HK-2 (cell line): Measurements from ENCODE around the gene TMPRSS9.

Experiments used
- DNase-seq: peaks from one replicate; pipeline ENCODE4 v3.0.0-alpha.2; 2018; ENCODE audit not compliant: unreplicated experiment

Gene TMPRSS9

GRCh38 chr19:2361246-2362045, 1.4 kb downstream of the TMPRSS9 start:
- DNase-seq, result no peak

DNA sequence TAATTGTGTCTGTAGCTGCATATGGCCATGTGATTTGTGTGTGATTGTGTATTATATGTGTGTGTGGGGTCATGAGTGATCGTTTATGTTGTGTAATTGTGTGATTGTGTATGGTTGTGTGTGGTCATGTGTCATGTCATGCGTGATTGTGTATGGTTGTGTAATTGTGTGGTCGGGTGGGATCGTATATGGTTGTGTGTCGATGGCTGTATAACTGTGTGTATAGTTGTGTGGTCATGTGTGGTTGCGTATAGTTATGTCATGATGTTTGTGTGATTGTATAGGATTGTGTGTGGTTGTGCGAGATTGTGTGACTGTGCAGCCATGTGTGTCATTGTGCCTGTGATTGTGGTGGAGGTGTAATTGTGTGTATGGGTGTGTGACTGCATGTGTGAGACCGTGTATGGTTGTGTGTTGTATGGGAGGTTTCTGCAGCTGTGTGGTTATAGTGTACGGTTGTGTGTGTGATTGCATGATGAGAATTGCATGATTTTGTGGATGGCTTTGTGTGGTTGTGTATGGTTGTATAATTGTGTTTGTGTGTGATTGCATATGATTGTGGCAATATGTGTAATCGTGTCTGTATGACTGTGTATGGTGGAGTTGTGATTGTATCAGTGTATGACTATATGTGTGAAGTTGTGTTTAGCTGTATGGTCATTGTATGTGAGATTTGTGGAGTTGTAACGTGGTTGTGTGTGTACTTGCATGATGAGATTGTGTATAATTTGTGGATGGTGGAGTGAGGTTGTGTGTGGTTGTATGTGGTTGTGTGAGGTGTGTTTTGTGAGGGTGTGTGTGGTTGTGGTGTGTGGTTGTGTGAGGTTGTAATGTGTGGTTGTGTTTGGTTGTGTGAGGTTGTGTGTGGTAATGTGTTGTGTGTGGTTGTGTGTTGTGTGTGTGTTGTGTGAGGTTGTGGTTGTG, 2.2 kb downstream of the TMPRSS9 start:
- no peak for DNase-seq

DNA sequence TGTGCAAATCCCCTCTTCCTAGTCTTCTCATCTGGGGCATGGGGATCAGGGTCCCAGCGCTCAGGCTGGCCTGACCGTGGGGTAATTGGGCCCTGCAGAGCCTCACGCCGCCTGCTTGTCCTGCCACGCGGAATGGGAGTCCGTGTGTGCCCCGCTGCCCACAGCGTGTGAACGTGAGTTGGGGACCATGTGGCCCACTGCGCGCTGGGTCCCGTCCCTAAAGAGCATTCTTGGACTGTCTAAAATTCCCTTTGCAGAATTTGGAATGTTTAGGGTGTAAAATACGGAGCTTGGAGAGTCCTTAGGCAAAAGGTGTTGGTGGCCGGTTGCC, 2.9 kb downstream of the TMPRSS9 start:
- no peak for DNase-seq

DNA sequence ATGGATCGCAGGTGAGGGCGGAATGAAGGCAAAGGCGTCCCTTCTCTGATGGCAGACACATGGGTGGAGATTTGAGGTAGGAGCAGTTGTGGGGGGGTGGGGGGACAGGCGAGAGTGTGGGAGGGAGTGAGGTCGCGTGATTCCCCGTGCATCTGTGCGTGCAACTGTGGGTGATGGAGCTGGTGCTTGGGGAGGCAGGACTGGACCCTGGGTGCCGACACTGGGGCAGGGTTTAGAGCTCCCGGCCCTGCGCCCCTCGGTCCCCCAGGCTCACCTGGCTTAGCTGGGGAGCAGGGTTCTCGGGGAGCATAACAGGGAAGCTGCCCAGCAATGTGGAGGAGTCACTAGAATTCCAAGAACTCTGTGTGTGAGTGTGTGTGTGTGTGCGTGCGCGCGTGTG, 3.4 kb downstream of the TMPRSS9 start:
- no peak for DNase-seq

DNA sequence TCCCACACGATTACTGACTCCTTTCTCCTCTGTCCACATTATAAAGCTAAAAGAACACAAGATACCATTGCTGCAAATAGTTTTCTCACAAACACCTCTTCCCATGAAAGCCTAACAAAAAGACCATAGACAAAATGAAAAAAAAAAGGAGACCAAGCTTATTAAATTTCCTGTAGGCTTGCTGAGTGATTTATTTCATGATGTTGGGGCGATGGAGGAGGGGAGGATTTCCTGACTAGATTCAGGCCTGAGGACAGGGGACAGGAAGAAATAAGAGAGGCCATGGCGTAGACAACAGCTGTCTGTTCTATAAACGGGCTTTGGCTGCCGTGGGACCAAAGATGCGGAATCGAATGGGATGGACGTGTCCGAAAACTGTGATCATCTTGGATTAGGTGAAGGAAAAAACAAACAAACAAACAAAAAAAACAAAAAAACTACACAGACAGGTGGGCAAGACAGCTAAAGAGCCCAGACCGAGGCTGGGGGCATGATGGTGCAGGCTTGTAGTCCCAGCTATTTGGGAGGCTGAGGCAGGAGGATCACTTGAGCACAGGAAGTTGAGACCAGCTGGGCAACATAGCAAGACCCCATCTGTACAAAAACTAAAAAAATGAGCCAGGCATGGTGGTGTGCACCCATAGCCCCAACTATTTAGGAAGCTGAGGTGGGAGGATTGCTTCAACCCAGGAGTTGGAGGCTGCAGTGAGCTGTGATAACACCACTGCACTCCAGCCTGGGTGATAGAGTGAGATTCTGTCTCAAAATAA, 5.3 kb downstream of the TMPRSS9 start:
- no peak for DNase-seq

- peak; percentile 41 for DNase-seq
Observed at GRCh38 chr19:2371656-2372055, 11.6 kb downstream of the TMPRSS9 start.

DNA sequence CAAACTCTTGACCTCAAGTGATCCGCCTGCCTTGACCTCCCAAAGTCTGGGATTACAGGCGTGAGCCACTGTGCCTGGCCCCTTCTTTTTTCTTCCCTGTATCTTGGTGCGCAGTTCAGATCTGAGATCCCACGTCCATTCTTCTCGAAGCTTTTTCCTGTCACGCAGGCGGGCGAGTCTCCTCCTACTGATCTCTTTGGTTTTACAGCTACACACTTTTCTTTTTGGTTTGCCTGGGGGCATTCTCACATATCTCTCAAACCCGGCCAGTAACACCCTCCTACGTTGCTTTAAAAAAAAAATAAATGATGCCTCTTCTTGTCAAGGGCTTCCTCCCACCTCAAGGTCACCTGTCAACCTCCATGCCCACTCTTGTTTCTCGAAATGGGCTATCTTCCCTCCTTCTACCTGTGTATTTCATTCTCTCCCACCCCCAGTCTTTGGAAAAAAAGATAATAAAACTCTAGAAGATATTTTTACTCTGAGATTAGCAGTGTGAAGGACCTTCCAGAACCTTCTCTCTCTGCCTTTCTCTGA, 12.1 kb downstream of the TMPRSS9 start:
- no peak for DNase-seq

- DNase-seq, result no peak
Observed at GRCh38 chr19:2374808-2375207, 14.7 kb downstream of the TMPRSS9 start.

- no peak for DNase-seq
Observed at GRCh38 chr19:2375353-2376121, 15.5 kb downstream of the TMPRSS9 start.

DNA sequence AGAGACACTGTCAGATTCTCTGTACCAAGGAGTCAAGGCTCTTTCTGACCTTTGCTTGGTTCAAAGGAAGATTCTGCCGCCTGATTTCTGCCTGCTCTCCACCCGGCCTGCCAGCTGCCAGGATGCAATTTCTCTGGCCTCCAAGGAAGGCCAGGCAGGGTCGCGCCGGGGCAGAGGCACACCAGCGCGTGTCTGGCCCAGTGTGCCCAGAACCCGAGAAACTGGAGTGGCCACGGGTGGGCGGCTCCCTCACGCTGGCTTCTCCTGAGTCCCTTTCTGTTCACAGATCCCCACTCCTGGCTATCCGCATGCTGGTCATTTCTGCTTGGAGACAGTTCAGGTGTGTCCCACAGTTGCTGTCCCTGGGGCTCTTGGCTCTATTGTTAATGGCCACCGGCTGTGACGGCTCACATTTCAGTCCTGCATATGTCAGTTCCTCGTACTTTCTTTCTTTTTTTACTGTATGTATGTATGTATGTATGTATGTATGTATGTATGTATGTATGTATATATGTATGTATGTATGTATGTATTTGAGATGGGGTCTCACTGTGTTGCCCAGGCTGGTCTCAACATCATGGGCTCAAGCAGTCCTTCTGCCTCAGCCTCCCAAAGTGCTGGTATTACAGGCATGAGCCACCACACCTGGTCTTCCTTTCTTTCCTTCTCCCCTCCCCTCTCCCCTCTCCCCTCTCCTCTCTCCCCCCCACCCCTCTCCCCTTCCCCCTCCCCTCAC, 16.9 kb downstream of the TMPRSS9 start:
- no peak for DNase-seq

- DNase-seq, result no peak
Observed at GRCh38 chr19:2380567-2380966, 20.5 kb downstream of the TMPRSS9 start.

GRCh38 chr19:2381148-2381820, 21.2 kb downstream of the TMPRSS9 start:
- no peak for DNase-seq

- DNase-seq, result no peak
Observed at GRCh38 chr19:2382530-2383222, 22.6 kb downstream of the TMPRSS9 start.

- peak; percentile 75 for DNase-seq
Observed at GRCh38 chr19:2385053-2385721, 25.1 kb downstream of the TMPRSS9 start.

GRCh38 chr19:2387367-2388288, 27.6 kb downstream of the TMPRSS9 start:
- no peak for DNase-seq

GRCh38 chr19:2389594-2389993, 29.5 kb downstream of the TMPRSS9 start:
- DNase-seq, result no peak

GRCh38 chr19:2391118-2391725, 31.2 kb downstream of the TMPRSS9 start:
- DNase-seq, result no peak
